Activated CD4-positive, alpha-beta T cell treated with anti-CD3 and anti-CD28 coated beads, Interleukin-2, amount 50 U/mL, for 1 hour (primary cell): ENCODE measurements around the gene DENND5B.
"Not testable (repeated sequence)": the region's sequence is repeated elsewhere in the genome, so short reads cannot be mapped to it uniquely, and the experiment has no call there.

Experiments
- DNase-seq: peaks from one replicate; pipeline ENCODE4 v3.0.0-alpha.2; 2020

DENND5B gene

GRCh38 chr12:31444736-31445135, 146.2 kb downstream of the DENND5B start:
- DNase-seq = no peak

GRCh38 chr12:31440586-31440985, 150.3 kb downstream of the DENND5B start:
- DNase-seq = no peak

GRCh38 chr12:31440134-31440533, 150.8 kb downstream of the DENND5B start:
- no peak for DNase-seq

GRCh38 chr12:31431721-31432240, 159.2 kb downstream of the DENND5B start:
- DNase-seq = no peak

- DNase-seq = no peak
Measured at GRCh38 chr12:31423405-31423804, 167.5 kb downstream of the DENND5B start.

- DNase-seq = no peak
Measured at GRCh38 chr12:31412292-31412801, 178.6 kb downstream of the DENND5B start.

- DNase-seq = no peak
Measured at GRCh38 chr12:31408763-31409162, 182.2 kb downstream of the DENND5B start.

- DNase-seq = no peak
Measured at GRCh38 chr12:31407562-31407961, 183.4 kb downstream of the DENND5B start.

GRCh38 chr12:31406345-31406744, 184.6 kb downstream of the DENND5B start:
- DNase-seq = no peak

GRCh38 chr12:31405021-31405420, 185.9 kb downstream of the DENND5B start:
- no peak for DNase-seq

GRCh38 chr12:31403099-31403607, 187.8 kb downstream of the DENND5B start:
- DNase-seq = peak; percentile 25

GRCh38 chr12:31393004-31393550, 197.9 kb downstream of the DENND5B start:
- no peak for DNase-seq

- DNase-seq = no peak
Measured at GRCh38 chr12:31390991-31391390, 199.9 kb downstream of the DENND5B start.

- DNase-seq = no peak
Measured at GRCh38 chr12:31388713-31389112, 202.2 kb downstream of the DENND5B start.

GRCh38 chr12:31387466-31387865, 203.5 kb downstream of the DENND5B start:
- no peak for DNase-seq

- DNase-seq = no peak
Measured at GRCh38 chr12:31387011-31387410, 203.9 kb downstream of the DENND5B start.

GRCh38 chr12:31386364-31386777, 204.6 kb downstream of the DENND5B start:
- no peak for DNase-seq

GRCh38 chr12:31377210-31377609, 213.7 kb downstream of the DENND5B start:
- not testable (repeated sequence) for DNase-seq

GRCh38 chr12:31375422-31375821, 215.5 kb downstream of the DENND5B start:
- not testable (repeated sequence) for DNase-seq

- no peak for DNase-seq
Measured at GRCh38 chr12:31371256-31371620, 219.7 kb downstream of the DENND5B start.

- no peak for DNase-seq
Measured at GRCh38 chr12:31370531-31371255, 220.2 kb downstream of the DENND5B start.

- no peak for DNase-seq
Measured at GRCh38 chr12:31369712-31370521, 221.0 kb downstream of the DENND5B start.

GRCh38 chr12:31368666-31369361, 222.1 kb downstream of the DENND5B start:
- no peak for DNase-seq
